Mesendoderm (in vitro differentiated cells): ENCODE data around the gene FRMD4A.

Experiments
- DNase-seq: peaks from one replicate; pipeline ENCODE4 v3.0.0; 2013
- H2AK5ac ChIP-seq: 2 replicates; pipeline ENCODE4 v1.6.1; 2013; ENCODE audit warnings: low read length, inconsistent platforms
- H2BK120ac ChIP-seq: 2 replicates; pipeline ENCODE4 v1.6.1; 2013; ENCODE audit warnings: low read depth, mild to moderate bottlenecking, low read length, moderate library complexity, mixed read lengths
- H2BK15ac ChIP-seq: replicated peaks from 2 replicates; pipeline ENCODE4 v1.6.1; 2013; ENCODE audit warnings: low read depth, mild to moderate bottlenecking, moderate library complexity
- H2BK5ac ChIP-seq: 2 replicates; pipeline ENCODE4 v1.6.1; 2013; ENCODE audit warnings: low read length, inconsistent platforms
- H3K18ac ChIP-seq: 2 replicates; pipeline ENCODE4 v1.6.1; 2013; ENCODE audit warnings: mild to moderate bottlenecking, low read length, mixed read lengths
- H3K23ac ChIP-seq: one replicate; pipeline ENCODE4 v1.6.1; 2013; ENCODE audit warnings: low read length
- H3K27ac ChIP-seq: 2 replicates; pipeline ENCODE4 v1.5.1; 2013; ENCODE audit warnings: low read depth, mild to moderate bottlenecking, inconsistent platforms, low read length, moderate library complexity
- H3K27me3 ChIP-seq: 2 replicates; pipeline ENCODE4 v1.6.1; 2013; ENCODE audit warnings: low read length, control low read depth, mild to moderate bottlenecking, inconsistent platforms; ENCODE audit not compliant: insufficient read depth, poor library complexity
- H3K36me3 ChIP-seq: 2 replicates; pipeline ENCODE4 v1.6.1; 2013; ENCODE audit warnings: low read length, inconsistent platforms; ENCODE audit not compliant: control insufficient read depth, insufficient read depth
- H3K4ac ChIP-seq: one replicate; pipeline ENCODE4 v1.6.1; 2013; ENCODE audit warnings: low read depth, mild to moderate bottlenecking, low read length, moderate library complexity
- H3K4me1 ChIP-seq: 2 replicates; pipeline ENCODE4 v1.6.1; 2013; ENCODE audit warnings: low read depth, low read length, inconsistent platforms; ENCODE audit not compliant: control insufficient read depth
- H3K4me2 ChIP-seq: 2 replicates; pipeline ENCODE4 v1.6.1; 2013; ENCODE audit warnings: low read length
- H3K4me3 ChIP-seq: 2 replicates; pipeline ENCODE4 v1.5.1; 2013; ENCODE audit warnings: mild to moderate bottlenecking, low read length
- H3K56ac ChIP-seq: one replicate; pipeline ENCODE4 v1.6.1; 2013; ENCODE audit warnings: low read length
- H3K79me1 ChIP-seq: 2 replicates; pipeline ENCODE4 v1.6.1; 2013; ENCODE audit warnings: low read length, inconsistent platforms
- H3K79me2 ChIP-seq: 2 replicates; pipeline ENCODE4 v1.6.1; 2013; ENCODE audit warnings: mild to moderate bottlenecking, low read length; ENCODE audit not compliant: control insufficient read depth, insufficient read depth
- H3K9ac ChIP-seq: 2 replicates; pipeline ENCODE4 v1.6.1; 2013; ENCODE audit warnings: low read length, inconsistent platforms
- H4K5ac ChIP-seq: one replicate; pipeline ENCODE4 v1.6.1; 2013; ENCODE audit warnings: low read length
- H4K8ac ChIP-seq: one replicate; pipeline ENCODE4 v1.6.1; 2013; ENCODE audit warnings: low read depth, mild to moderate bottlenecking, control low read depth, low read length, moderate library complexity
- WGBS: extraction: QIAGEN DNeasy Blood & Tissue Kit; methylation state at CpG from one replicate; pipeline ENCODE4 v1.1.7; 2013; ENCODE audit warnings: low lambda C conversion rate, missing lambda C conversion rate; ENCODE audit not compliant: insufficient coverage; ENCODE audit errors: extremely low coverage; 5-methylcytosine and 5-hydroxymethylcytosine counted together

The FRMD4A gene

DNA sequence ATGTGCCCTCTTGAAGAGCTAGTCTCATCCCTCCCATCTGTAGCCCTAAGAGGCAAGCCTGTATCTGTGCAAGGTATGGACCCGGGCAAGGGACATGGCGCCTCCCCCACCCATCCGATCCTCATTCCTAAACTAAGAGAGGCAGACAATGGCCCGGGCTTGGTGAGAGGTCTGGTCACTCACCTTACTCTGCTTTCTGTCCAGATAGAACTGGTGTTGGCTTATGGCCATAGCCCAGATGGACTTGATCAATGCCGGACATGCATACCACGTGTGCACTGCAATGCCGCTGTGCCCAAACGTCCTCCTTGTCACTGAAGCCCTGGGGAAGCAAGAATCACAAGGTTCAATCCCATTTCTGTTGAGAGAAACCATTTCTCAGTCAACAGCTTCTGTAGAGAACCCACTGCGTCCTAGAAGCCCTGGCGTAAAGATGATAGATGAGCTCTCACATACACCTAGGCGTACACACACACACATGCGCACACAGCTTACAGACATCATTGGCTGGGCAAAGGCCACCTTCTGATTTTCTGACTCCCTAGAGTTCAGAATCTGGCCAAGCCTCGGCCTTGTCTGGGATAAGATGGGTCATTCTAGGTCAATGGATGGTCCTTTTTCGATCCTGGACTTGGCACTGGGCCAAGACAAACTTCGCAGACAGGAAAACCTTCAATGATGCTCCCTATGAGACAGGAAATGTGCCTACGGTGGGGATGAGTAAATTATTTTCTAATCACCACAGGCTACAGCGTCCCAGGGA is 629.4 kb downstream of the FRMD4A start:
- Histone ChIP-seq H3K4me1 (peaks cover 2% of the 10 kb centered on the region), H3K9ac (no peak overlapping the region), H3K27ac (no peak overlapping the region), H2BK5ac (no peak overlapping the region), H3K79me1 (no peaks in the 10 kb centered on the region), H2AK5ac (no peak overlapping the region), H3K79me2 (no peaks in the 10 kb centered on the region), H3K36me3 (peaks cover 7% of the 10 kb centered on the region), H3K4me2 (no peak overlapping the region), H4K8ac (no peak overlapping the region), H2BK120ac (no peak overlapping the region), H3K4ac (no peak overlapping the region), H3K27me3 (no peaks in the 10 kb centered on the region), H4K5ac (no peak overlapping the region), H3K23ac (no peak overlapping the region), H3K4me3 (no peak overlapping the region), H3K56ac (no peak overlapping the region), H3K18ac (no peak overlapping the region), H2BK15ac (no peak overlapping the region)
- no CpG with 5 or more reads among the region's 17 CpGs for WGBS
- DNase-seq = no peak

DNA sequence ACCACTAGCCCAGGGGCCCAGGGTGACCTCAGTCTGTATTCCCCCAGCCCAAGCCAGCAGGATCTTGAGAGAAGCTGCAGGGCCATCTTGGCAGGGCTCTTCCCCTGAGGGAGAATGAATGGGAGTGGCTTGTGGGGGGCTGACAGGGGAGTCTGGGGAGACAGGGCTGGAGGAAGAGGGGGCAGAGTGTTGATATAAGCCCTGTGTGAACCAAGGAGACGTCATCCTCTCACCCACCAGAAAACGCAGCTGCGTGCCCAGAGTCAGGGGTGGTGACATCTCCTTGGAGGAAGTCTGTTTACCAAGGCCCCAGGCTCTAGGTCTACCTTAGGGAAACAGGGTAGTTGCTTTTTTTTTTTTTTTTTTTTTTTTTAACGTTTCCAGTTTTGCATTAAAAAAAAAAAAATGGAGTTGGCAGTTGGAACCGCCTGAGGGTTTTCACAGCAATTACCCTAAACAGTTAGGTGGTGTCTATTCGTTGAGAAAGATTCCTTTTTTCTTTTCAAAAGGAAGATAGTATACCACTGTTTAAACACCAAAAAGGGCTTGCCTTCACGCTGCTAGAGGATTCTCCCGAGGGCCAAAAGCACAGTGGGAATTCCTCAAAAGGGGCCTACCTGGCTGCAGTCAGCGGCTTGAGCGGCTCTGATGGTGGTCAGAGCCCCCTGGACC is 630.1 kb downstream of the FRMD4A start:
- Histone ChIP-seq H3K4ac (no peak overlapping the region), H3K27me3 (no peaks in the 10 kb centered on the region), H3K79me1 (no peaks in the 10 kb centered on the region), H2BK5ac (no peak overlapping the region), H3K4me2 (no peak overlapping the region), H3K27ac (no peak overlapping the region), H2AK5ac (no peak overlapping the region), H3K36me3 (peaks cover 9% of the 10 kb centered on the region), H2BK120ac (no peak overlapping the region), H4K8ac (no peak overlapping the region), H3K23ac (no peak overlapping the region), H3K9ac (no peak overlapping the region), H3K79me2 (no peaks in the 10 kb centered on the region), H3K4me3 (no peak overlapping the region), H2BK15ac (no peak overlapping the region), H3K56ac (no peak overlapping the region), H3K4me1 (no peaks in the 10 kb centered on the region), H4K5ac (no peak overlapping the region), H3K18ac (no peak overlapping the region)
- no peak for DNase-seq
- WGBS = no CpG with 5 or more reads among the region's 10 CpGs

DNA sequence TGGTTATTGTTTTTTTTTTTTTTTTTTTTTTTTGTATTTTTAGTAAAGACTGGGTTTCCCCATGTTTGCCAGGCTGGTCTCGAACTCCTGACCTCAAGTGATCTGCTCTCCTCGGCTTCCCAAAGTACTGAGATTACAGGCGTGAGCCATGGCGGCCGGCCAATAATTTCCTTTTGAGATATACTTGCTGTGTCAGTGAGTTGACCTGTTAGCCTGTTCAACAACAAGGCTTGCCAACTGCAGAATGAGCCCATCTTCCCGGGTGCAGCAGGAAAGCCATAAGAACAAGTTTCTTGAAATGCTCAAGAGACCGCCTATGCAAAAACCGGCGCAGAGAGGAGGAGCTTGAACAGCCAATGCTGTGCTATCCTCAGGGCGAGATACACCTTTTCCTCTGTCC is 631.5 kb downstream of the FRMD4A start:
- Histone ChIP-seq H3K27me3 (no peaks in the 10 kb centered on the region), H3K4me1 (no peaks in the 10 kb centered on the region), H2BK15ac (no peak overlapping the region), H4K5ac (no peak overlapping the region), H3K4ac (no peak overlapping the region), H3K23ac (no peak overlapping the region), H2AK5ac (no peak overlapping the region), H3K36me3 (peaks cover 12% of the 10 kb centered on the region), H2BK120ac (no peak overlapping the region), H3K27ac (no peak overlapping the region), H4K8ac (no peak overlapping the region), H2BK5ac (no peak overlapping the region), H3K79me2 (no peaks in the 10 kb centered on the region), H3K4me3 (no peak overlapping the region), H3K18ac (no peak overlapping the region), H3K79me1 (no peaks in the 10 kb centered on the region), H3K4me2 (no peak overlapping the region), H3K56ac (no peak overlapping the region), H3K9ac (no peak overlapping the region)
- no peak for DNase-seq
- WGBS = no CpG with 5 or more reads among the region's 10 CpGs

DNA sequence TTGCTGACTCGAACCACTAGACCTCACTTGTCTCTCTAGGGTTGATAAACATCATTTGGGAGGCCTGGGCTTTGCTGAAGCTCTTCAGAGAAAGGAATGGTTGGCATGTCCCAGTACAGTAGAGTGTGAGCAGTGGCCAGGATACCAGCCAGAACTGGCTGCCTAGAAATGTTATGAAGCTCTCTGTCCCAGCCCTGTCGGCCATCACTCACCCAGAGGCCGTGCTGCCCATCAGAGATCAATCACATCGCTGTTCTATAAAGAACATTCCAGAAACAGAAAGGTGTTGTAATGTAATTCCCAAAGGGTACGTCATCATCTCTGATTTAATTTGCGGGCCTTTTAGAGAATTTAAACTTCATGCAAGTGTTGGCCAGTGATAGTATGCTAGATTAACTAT is 632.5 kb downstream of the FRMD4A start:
- no peaks in the 10 kb centered on the region for H3K79me2 ChIP-seq
- H3K4me3 ChIP-seq = no peak overlapping the region
- no peak overlapping the region for H3K4me2 ChIP-seq
- H3K27ac ChIP-seq = no peak overlapping the region
- no peak overlapping the region for H3K23ac ChIP-seq
- H2BK15ac ChIP-seq = no peak overlapping the region
- no peak overlapping the region for H3K4ac ChIP-seq
- no peak overlapping the region for H3K56ac ChIP-seq
- no peak overlapping the region for H3K9ac ChIP-seq
- H3K79me1 ChIP-seq = no peaks in the 10 kb centered on the region
- H4K5ac ChIP-seq = no peak overlapping the region
- peaks cover 14% of the 10 kb centered on the region for H3K36me3 ChIP-seq
- WGBS = no CpG with 5 or more reads among the region's 6 CpGs
- no peak overlapping the region for H2BK5ac ChIP-seq
- no peaks in the 10 kb centered on the region for H3K27me3 ChIP-seq
- H3K4me1 ChIP-seq = no peaks in the 10 kb centered on the region
- no peak for DNase-seq
- H2BK120ac ChIP-seq = no peak overlapping the region
- H2AK5ac ChIP-seq = no peak overlapping the region
- no peak overlapping the region for H3K18ac ChIP-seq
- H4K8ac ChIP-seq = no peak overlapping the region

DNA sequence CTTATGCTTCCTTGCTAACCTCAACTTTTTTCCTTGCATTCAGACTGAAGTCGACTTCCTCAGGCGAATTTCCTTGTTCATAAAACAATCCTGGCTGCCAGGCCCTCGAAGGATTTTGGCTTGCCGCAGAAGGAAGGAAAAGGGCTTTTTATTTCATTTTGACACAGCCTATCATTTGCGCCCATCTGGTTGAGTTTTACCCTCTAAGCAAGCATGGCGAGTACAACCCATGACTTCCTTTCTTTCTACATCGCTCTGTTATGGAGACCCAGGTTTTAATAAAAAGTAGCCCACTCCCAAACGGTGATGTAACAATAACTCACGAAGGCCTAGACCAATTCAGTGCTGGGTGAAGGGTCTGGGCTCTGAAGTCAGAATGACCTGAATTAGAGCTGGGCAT is 634.7 kb downstream of the FRMD4A start:
- Histone ChIP-seq H3K56ac (no peak overlapping the region), H3K4me3 (no peak overlapping the region), H3K4ac (no peak overlapping the region), H3K27me3 (no peaks in the 10 kb centered on the region), H2AK5ac (no peak overlapping the region), H4K5ac (no peak overlapping the region), H3K79me2 (no peaks in the 10 kb centered on the region), H3K36me3 (peaks cover 14% of the 10 kb centered on the region), H3K79me1 (no peaks in the 10 kb centered on the region), H2BK5ac (no peak overlapping the region), H2BK15ac (no peak overlapping the region), H4K8ac (no peak overlapping the region), H3K23ac (no peak overlapping the region), H3K9ac (no peak overlapping the region), H2BK120ac (no peak overlapping the region), H3K4me1 (no peaks in the 10 kb centered on the region), H3K4me2 (no peak overlapping the region), H3K18ac (no peak overlapping the region), H3K27ac (no peak overlapping the region)
- no peak for DNase-seq
- no CpG with 5 or more reads among the region's 9 CpGs for WGBS
